Frontal cortex (tissue), 4 donors: Measurements from ENCODE around the gene POU4F1. TPM values are rescaled to one million over a fixed set of nuclear protein-coding genes. Genes with fewer than 3 reads are reported as not detected.
"Not testable (repeated sequence)": the region's sequence is repeated elsewhere in the genome, so short reads cannot be mapped to it uniquely, and the experiment has no call there.

Experiments used
- DNase-seq, 2 donors: peaks; one replicate each; pipeline ENCODE4 v3.0.0; 2012; ENCODE audit warnings: low spot score in 2 of 2
- FAIRE-seq: peaks from 2 replicates; lab custom pipeline; 2012; peaks lifted over from hg19 to GRCh38; lab: Jason Lieb, UNC
- total RNA-seq: library from RNA; depleted of rRNA; stranded (reverse); fragments of >200 nt; gene quantifications from one replicate; pipeline ENCODE4 v1.2.3, GENCODE V29; 2014
- donor health status: control.
- donor health status: control.
- donor health status: control.

Gene POU4F1
- total RNA-seq, result under 0.01 TPM

GRCh38 chr13:78603240-78603957 is at the start of gene POU4F1:
Gene POU4F1, minus strand, starts transcription at chr13:78603552. Its CDS starts 226 bp downstream, at chr13:78603326.
- no peak for FAIRE-seq
- DNase-seq, result peak in 1 of 2 donors; percentile 46

- FAIRE-seq (no peak), DNase-seq (no peak)
These were observed 49.3 kb upstream of the POU4F1 start for GRCh38 chr13:78652651-78653050.

GRCh38 chr13:78650717-78651083 is 47.3 kb upstream of the POU4F1 start:
- DNase-seq (no peak), FAIRE-seq (no peak)

GRCh38 chr13:78649997-78650716 is 46.8 kb upstream of the POU4F1 start:
- no peak for FAIRE-seq

GRCh38 chr13:78647109-78647678 is 43.8 kb upstream of the POU4F1 start:
- not testable (repeated sequence) for DNase-seq, FAIRE-seq

More at GRCh38 chr13:78649997-78650716, 46.8 kb upstream of the POU4F1 start:
- no peak for DNase-seq

- DNase-seq (no peak), FAIRE-seq (no peak)
These were observed 34.9 kb upstream of the POU4F1 start for GRCh38 chr13:78638216-78638615.

- FAIRE-seq (no peak), DNase-seq (no peak)
These were observed 33.1 kb upstream of the POU4F1 start for GRCh38 chr13:78636495-78636894.

GRCh38 chr13:78632996-78633395 is 29.6 kb upstream of the POU4F1 start:
- FAIRE-seq (no peak), DNase-seq (no peak)

- no peak for DNase-seq
- no peak for FAIRE-seq
These were observed 27.7 kb upstream of the POU4F1 start for GRCh38 chr13:78631077-78631476.

GRCh38 chr13:78630511-78630910 is 27.2 kb upstream of the POU4F1 start:
- DNase-seq, result no peak
- FAIRE-seq, result no peak

GRCh38 chr13:78625384-78625783 is 22.0 kb upstream of the POU4F1 start:
- DNase-seq, result no peak
- no peak for FAIRE-seq

- FAIRE-seq (no peak), DNase-seq (no peak)
These were observed 19.8 kb upstream of the POU4F1 start for GRCh38 chr13:78623132-78623531.

GRCh38 chr13:78620936-78621470 is 17.7 kb upstream of the POU4F1 start:
- FAIRE-seq, result no peak
- no peak for DNase-seq

GRCh38 chr13:78618411-78618810 is 15.1 kb upstream of the POU4F1 start:
- no peak for FAIRE-seq
- no peak for DNase-seq

- FAIRE-seq (no peak), DNase-seq (no peak)
These were observed 7.7 kb upstream of the POU4F1 start for GRCh38 chr13:78611040-78611439.

GRCh38 chr13:78610381-78610883 is 7.1 kb upstream of the POU4F1 start:
- DNase-seq, result no peak
- no peak for FAIRE-seq

GRCh38 chr13:78609464-78610205 is 6.3 kb upstream of the POU4F1 start:
- DNase-seq (no peak), FAIRE-seq (no peak)

- FAIRE-seq (no peak), DNase-seq (no peak)
These were observed 5.5 kb upstream of the POU4F1 start for GRCh38 chr13:78608688-78609463.

GRCh38 chr13:78608252-78608687 is 4.9 kb upstream of the POU4F1 start:
- peak in 1 of 2 donors; percentile 24 for DNase-seq
- FAIRE-seq, result no peak
